Activated T-cell treated with anti-CD3 and anti-CD28 coated beads for 48 hours (primary cell): ENCODE measurements around the gene FNBP1L.
"Not testable (repeated sequence)": the region's sequence is repeated elsewhere in the genome, so short reads cannot be mapped to it uniquely, and the experiment has no call there.

Experiments
- DNase-seq: peaks from one replicate; pipeline ENCODE4 v3.0.0-alpha.2; 2020; ENCODE audit warnings: low read depth

The FNBP1L gene

GRCh38 chr1:93573940-93574469 is 126.1 kb downstream of the FNBP1L start:
- no peak for DNase-seq

DNA sequence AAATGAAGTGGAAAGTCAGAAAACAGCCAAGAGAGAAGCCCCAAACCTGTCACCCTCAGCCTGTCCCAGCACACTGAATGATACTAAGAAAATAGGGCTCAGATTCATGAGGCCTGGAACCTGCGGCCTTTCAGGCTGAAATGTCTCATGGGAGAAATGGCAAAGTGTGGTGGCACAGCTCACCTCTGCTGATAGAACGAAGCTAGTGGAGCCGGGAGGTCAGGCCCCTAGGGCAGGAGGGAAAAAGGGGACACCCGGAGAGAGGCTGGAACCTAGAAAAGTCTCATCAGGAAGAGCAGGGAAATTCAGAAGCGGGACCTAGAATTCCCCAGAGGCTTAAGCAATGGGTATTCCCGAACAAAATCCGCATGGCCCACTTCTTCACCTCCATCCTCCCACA is 126.6 kb downstream of the FNBP1L start:
- DNase-seq = no peak

DNA sequence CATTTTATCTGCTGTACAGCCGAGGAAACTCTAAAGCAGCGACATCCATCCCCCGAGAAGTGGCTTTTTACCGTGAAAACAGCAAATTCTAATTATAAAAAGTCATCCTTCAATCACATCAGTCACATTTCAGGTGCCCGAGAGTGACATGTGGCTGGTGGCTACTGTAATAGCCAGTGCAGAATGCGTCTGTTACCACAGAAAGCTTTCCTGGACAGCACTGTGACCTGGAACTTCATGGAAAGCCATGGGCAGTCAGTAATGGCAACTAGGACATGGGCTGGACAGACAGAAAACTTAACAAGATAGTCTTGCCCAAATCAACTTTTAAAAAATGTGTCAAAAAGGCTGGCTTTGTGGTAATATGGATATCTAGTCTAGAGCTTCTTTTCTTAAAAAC is 127.1 kb downstream of the FNBP1L start:
- DNase-seq = no peak

DNA sequence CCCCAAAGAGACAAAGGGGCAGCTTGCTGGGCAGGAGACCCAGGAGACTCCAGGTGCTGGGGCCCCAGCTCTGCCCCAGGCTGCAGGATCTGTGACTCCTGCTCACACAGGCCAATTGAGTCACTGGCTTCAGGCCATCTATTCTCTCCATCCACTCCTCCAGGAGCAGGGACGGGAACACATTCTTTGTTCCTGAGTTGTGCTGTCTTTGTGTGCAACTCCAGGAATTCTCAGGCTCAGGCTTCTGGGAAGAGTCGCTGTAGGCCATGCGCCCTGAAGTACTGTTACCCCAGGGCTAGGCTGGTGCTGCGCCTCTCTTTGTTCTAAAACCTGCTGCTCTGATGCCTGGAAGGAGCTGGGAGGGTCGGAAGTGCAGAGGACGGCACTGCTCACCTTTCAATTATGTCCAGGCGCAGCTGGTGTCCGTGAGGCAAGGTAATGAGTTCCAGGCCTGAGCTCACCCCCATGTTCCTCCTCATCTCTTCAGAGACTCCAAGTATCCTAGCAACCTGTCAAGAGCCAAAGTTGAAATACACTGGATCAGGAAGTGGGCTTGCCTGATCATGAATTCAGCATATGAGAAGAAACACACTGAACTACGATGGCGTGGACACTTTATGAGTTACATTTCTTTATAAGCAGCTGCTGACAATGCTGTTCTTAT is 127.8 kb downstream of the FNBP1L start:
- no peak for DNase-seq

- no peak for DNase-seq
These were observed 128.4 kb downstream of the FNBP1L start for GRCh38 chr1:93576346-93576745.

DNA sequence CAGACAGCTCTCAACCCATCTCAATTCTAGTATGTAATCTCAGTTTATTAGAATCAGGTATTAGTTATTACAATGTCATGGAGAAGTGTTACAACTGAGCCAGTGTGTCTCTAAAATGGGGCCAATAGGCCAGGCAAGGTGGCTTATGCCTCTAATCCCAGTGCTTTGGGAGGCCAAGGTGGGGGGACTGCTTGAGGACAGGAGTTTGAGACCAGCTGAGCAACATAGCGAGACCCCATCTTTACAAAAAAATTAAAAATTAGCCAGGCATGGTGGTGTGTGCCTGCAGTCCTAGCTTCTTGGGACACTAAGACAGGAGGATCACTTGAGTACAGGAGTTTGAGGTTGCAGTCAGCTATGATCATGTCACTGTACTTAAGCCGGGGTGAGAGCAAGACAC is 128.8 kb downstream of the FNBP1L start:
- no peak for DNase-seq

DNA sequence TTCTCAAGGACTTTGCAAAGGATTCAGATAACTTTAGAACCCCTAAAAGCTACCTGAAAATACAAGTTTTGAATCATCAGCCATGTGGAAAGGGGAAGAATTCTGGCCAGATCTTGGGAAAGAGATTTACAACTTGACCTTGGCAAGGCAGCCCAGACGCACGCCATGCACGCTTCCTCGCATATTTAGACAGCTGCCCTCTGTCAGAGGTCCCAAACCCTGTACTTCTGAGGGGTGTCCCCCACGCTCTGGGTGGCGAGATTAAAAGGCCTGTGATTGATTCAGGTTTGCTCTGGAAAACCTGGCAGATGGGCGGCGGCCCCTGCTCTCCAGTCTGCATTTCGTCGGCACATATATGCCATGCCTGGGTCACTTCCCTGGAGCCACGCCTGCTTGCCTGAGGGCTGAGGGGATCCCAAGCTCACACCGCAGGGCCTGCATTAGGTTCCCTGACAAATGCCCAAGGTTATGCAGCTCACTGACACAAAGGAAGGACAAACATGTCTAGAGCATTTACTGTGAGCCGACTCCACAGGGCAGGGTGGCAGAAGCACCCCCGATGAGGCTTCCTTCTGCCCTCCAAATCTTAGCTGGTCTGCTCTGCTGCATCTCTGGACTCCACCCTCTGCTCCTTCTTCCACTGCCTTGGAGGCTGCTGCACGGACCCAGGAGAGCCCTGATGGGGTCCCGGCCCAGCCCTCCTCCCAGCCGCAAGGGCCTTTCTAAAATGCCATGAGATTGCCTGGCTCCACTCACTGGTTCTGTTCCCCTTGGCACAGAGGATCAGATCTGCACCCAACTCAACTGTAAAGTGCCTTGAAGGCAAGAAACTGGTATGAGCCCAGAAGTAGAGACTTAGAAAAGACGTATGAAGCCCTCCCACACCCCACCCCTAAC is 129.9 kb downstream of the FNBP1L start:
- no peak for DNase-seq

DNA sequence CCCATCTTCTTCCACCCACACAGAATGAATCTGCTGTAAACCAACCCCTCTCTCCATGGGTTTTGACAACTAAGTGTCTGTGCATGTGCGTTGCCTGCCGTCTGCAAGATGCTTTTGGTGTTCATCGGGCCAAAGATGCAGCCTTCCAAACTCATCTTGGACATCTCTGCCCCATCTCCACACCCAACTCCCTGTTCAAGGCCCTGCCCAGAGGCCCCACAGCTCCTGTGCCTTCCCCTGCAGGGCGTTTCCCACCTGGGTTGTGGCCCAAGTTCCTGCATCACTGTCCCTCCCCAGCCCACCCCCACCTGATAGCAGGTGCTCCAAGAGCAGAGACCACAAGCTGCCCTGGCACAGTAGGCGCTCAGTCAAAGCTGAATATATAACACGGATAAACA is 130.5 kb downstream of the FNBP1L start:
- no peak for DNase-seq

- no peak for DNase-seq
These were observed 131.2 kb downstream of the FNBP1L start for GRCh38 chr1:93578911-93579825.

DNA sequence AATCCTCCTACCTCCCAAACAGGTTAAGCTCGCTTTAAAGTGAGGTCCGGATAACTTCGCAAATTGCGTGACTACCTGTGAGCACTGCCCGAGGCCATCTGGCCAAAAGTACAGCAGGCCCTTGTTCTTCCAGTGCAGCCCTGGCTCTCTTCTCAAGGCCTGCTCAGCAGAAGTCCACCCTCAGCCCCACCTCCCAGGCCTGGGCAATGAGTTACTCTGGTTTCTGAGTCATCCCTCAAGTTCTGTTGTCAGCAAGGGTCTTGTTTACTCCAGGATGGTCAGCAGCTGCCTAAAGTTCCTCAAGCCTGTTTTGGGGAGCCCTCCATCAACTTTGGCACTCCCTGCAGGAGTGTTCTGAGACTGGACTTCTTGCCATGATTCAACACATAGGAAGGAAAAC is 132.0 kb downstream of the FNBP1L start:
- no peak for DNase-seq

DNA sequence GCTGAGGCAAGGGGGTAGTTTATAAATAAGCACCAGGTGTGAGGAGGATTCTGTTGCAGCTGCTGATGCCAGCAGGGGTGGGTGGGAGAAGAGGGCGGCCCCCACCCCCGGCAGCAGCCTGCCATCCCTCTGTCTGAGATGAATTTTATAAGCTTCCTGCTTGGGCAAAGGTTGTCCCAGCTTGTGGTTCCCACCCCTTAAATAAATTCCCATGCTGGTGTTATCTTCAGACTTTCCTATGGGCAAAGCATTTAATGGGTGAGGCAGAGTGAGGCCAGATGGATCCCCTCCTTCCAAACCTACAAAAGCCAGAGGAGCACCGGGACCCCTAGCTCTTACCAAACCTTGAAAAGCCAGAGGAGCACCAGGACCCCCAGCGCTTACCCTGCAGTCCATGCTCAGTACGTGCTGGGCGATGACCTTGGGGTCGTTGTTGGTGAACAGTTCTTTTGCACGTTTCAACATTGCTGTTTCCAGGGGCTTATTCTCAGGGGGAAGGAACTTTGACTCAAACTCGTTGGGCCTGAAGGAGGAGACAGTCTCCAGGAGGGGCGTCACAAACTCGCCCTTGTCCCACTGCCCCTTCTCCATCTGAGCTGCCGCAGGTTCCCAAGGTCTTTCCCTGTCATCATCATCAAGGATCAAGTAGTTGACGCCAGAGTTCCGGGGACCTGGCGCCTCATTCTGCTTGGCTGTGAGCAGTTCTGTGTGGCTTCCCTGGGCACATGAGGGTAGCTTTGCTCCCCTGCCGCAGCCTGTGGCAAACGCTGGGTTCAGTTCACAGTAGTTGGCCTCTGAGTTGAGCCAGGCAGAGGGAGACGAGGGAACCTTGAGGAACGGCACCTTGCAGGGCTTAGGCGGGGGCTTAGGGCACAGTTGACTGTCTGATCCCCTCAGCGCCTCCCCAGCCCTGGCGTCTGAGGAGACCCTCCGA is 134.3 kb downstream of the FNBP1L start:
- no peak for DNase-seq

DNA sequence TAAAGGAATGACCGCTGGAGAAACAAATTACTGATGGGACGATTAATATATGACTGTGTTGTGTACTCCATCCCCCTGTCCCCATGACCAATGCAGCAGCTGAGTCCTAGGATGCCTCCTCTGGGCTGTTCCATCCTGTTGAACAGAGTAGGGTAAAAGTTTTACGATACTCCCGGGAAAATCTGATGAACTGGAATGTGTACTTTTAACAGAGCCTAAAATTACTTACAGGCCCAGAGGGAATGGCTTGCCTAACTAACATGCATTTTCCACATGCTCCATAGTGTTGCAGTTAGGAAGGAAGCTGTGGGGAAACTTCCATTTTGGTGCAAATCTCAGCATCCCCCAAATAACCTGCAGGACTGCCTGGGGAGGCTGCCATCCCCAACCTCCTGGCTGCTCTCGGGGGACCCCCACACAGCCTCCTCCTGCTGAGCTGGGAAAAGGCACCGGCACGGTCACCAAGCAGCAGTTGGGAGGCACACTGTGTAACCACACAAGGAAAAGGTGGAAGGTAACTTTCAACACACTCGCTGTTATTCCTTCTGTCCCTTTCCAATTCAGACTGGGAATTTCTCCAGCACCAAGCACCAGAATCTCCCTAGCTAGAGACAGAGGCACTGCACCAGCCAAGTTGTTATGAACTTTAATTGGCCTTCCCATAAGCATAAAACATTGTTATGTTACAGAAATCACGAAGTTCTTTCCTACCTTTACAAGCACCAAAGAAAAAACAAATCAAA is 136.5 kb downstream of the FNBP1L start:
- DNase-seq = no peak

- DNase-seq = no peak
These were observed 137.4 kb downstream of the FNBP1L start for GRCh38 chr1:93585059-93585966.

GRCh38 chr1:93587354-93587753 is 139.4 kb downstream of the FNBP1L start:
- DNase-seq = no peak

- DNase-seq = no peak
These were observed 140.3 kb downstream of the FNBP1L start for GRCh38 chr1:93588206-93588605.

- no peak for DNase-seq
These were observed 141.0 kb downstream of the FNBP1L start for GRCh38 chr1:93588955-93589354.

DNA sequence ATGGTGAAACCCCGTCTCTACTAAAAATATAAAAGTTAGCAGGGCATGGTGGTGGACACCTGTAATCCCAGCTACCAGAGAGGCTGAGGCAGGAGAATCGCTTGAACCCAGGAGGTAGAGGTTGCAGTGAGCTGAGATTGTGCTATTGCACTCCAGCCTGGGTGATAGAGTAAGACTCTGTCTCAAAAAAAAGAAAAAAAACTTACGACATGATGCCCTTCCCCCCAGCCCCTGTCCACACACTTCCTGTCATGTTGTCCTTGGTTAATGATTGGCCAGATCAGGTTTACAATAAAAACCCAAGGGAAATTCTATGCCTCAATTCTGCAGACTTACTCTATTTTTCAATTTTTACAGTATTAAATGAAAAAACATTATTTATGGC is 143.4 kb downstream of the FNBP1L start:
- DNase-seq = not testable (repeated sequence)

DNA sequence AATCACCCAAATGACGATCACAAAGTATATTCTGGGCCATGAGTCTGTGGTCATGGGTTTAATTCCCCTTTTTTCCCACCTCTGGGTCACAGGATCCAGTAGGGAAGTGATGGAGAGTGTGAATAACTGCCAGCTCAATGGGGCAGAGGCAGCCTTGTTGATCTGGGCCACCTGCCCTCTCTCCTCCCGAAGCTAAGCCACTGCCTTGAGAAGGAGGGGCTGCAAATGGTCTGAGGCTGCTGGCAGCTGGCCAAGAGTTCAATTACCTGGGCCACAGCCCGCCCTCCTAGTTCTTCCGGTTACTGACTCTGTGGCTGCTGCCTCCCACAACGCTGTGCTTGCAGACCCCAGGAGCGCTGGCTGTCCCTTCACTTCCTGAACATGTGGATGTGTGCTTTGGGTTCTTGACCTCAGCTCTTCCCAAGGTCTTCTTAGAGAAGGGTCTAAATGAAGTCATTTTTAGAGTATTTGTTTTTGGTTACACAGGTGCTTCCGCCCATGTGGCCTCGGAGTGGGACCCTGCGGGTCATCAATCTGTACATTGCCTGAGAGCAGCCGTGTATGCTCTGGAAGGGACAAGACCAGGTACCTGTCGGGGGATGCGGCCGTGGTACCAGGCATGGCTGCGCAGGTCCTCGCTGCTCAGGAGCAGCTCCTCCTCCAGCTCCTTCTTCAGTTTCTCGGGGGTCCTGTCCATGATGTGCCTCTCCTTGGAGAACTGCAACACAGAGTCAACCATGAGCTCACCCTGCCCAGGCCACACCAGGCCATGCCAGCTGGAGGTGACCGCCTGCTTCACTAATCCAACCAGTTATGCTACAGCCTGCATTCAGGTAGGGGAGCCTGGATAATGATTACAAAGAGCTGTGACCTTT is 144.0 kb downstream of the FNBP1L start:
- no peak for DNase-seq
